SKM-1 (cell line): ENCODE measurements around the gene ZNF710.

ENCODE experiments used
- DNase-seq: peaks from one replicate; lab custom pipeline; 2025; ENCODE audit not compliant: unreplicated experiment; lab: John Stamatoyannopoulos, UW

ZNF710 gene

GRCh38 chr15:89993349-89993748 lies 7.8 kb upstream of the ZNF710 start:
- peak; percentile 80 for DNase-seq

DNA sequence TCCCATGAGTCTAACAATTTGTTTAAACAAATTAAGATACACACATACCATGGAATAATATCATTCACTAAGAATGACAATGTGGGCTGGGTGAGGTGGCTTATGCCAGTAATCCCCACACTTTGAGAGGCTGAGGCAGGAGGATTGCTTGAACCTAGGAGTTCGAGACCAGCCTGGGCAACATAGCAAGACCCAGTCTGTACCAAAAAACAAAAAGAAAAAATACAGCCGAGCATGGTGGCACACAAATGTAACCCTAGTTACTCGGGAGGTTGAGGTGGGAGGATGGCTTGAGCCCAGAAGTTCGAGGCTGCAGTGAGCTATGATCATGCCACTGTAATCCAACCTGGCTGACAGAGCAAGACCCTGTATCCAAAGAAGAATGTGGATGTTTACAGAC lies 4.0 kb upstream of the ZNF710 start:
- DNase-seq, result no peak

DNA sequence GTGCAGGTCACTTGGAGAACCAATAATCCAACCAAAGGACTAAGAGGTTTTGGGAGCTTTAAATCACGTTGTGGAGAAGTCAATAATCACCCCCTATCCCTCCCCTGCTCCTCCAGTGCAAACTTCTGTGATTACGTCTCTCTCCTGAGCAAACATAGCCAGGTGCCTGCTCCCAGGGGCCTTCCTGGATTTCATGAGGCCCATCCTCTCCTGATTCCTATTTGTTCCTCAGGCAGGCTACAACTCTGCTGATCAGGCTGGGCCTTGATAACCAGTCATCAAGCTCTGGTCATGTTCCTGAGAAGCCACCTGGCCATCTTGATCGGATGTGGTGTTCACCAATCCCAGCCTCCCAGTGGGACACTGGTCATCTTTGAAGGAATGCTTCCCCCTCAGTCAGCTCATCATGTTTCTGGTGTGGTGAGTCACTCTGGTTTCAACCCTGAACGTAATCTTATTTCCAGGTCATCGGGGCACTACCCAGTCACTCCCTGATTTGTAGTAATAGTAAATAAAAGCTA lies 2.9 kb upstream of the ZNF710 start:
- DNase-seq, result no peak

DNA sequence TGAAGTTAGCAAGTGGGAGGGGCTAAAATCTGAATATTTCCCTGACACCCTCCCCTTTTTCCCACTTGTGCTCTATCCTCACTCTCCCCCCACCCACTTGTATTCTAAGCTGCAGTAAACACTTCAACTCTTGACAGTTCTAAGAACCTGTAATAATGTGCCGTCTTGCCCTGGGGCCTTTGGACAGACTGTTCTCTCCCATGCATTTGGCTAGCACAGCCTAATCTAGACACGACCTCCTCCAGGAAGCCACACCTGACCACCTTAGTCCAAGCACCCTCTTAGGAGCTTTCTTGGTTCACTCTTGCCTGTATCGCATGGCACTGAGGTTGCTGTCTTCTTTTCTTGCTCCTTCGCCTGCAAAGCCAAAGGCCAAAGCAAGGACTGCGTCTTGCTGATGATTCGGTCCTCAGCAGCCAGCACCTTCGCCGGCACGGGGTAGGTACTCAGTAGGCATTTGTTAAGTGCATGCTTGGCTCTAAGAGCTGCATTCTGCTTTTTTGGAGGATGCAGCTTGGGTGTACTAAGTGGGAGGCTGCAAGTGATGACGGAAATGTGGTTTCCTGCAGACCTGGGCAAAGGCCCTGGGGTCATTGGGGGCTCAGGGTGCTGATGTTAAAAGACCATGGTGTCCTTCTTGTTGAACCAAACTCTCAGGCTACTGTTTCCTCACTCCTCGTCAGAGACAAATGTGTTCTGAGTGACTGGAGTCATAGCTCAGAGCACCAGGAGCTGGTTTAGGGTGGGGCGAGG lies 2.0 kb upstream of the ZNF710 start:
- DNase-seq, result no peak

DNA sequence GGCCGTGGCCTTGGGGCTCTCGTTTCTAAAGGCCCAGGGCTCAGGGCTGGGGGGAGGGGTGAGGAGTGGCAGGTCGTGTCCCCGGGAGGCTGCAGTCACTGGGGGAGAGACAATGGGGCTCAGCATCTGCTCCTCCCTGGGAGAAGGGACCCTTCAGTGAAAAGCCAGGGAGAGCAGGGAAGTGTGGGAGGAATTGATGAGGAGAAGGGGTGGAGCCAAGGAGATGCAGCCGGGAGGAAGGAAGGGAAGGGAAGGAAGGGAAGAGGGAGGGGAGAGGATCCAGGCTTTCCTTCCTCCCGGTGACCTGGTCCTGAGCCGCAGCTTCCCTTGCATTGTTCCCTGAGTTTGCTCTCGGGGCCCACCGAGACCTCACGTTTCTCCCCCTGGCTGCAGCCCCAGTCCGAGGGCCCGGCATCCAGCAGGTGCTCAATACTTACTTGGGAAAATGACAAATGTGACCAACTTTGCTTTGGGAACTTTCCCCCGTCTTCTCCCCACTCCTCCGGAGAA lies 1.4 kb upstream of the ZNF710 start:
- DNase-seq, result no peak

DNA sequence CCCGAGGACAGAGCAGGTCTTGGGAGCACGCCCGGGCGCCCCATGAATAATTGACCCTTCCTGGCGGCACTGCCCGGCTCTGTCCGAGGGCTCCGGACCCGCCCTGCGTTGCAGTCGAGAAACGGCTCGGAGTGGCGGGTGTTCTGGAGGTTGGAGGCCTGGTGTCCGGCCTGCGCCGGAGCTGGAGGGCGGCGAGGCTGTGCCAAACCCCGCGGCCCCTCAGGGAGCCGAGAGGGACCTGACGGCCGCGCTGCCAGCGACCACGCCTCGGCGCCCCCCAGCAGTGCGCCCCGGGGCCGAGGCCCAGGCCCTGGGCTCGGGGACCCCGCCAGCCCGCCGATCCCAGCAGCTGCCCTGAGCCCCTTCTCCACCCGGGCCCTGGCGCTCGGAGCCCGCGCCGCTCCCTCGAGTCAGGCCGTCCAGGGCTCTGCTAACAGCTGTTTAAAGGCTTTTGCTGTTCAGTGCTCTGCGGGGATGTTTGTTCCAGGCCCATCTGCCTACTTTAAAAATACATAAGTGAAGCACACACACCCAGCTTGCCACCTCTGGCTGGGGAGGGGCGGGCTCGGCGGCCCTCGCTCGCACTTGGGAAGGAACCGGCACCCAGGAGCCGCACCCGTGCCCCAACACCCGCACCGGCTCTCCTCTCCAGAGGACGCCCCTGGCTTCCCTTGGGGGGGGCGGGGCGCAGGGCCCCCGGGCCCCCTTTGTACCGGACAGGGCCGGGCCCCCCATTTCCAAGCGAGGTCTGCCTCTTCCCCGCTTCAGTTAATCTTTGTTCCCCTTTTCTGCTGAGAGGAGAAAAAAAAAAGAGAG lies 730 bp upstream of the ZNF710 start:
- no peak for DNase-seq

DNA sequence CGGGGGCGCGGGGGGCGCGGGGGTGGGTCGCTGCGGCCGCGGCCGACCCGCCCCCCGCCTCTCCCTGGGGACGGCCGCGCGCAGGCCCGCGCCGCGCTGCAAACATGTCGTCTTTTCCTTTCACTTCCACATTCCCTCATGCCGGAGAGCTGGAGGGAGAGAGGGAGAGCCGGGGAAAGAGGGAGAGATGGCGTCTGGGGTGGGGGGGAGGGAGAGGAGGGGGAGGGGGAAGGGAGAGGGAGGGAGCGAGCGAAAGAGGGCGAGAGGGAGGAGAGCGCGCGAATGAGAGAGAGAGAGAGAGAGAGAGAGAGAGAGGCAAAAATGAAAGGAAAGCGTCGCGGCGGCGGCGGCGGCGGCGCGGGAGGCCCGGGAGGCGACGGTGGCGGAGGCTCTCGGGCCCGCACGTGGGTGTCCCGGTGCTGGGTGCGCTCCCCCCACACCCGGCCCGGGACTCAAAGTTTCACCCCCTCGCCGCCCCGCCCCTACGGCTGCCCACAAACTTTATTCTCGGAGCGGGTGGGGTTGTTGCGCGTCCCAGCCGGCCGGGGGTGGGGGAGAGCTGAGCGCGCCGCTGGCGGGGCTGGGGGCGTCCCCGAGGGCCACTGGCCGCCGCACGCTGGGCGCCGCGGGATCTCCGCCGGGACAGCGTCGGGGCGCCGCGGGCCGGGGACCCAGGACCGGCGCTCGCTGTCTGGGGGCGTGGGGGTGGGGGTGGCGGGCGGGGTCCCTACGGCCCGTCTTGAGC lies 731 bp downstream of the ZNF710 start:
- peak; percentile 39 for DNase-seq

DNA sequence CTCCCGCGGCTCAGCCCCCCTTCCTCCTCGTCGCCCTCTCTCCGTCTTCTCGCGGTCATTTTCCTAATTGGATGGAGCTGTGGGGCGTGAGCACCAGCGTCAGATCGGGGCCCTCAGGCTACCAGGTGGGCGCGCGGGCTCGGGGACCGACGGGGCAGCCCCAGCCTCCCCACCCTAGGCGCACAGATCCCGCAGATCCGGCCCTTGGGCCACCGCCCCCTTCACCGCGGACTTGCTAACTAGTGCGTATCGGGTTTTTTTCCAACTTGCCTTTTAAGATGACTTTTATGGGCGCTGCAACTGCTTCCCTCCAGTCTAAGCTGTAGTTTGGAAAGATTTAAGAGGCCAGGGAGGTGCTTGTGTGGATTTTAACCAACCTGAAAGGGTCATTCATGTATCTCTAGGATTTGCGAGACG lies 1.3 kb downstream of the ZNF710 start:
- no peak for DNase-seq

GRCh38 chr15:90003736-90004135 lies 2.6 kb downstream of the ZNF710 start:
- DNase-seq, result no peak

DNA sequence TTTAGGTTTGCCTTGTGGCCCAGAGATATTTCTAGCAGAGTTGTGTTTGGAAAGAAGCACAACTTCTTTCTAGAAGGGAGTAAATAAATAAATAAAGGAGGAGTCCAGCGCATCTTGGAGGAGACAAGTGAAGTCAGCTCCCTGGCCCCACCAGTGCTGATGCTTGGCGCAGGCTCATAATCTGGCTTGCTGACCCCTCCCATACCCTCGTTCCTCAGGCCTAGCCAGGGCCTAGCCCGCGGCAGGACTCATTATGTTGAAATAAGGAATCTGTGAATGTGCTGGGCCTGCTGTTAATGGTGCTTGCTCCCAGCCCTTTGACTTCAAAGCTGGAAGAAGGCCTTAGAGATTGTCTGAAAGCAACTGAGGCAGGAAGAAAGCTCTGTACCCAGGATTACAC lies 3.1 kb downstream of the ZNF710 start:
- no peak for DNase-seq

- DNase-seq, result peak; percentile 76
Measured at GRCh38 chr15:90004671-90005070, 3.5 kb downstream of the ZNF710 start.

DNA sequence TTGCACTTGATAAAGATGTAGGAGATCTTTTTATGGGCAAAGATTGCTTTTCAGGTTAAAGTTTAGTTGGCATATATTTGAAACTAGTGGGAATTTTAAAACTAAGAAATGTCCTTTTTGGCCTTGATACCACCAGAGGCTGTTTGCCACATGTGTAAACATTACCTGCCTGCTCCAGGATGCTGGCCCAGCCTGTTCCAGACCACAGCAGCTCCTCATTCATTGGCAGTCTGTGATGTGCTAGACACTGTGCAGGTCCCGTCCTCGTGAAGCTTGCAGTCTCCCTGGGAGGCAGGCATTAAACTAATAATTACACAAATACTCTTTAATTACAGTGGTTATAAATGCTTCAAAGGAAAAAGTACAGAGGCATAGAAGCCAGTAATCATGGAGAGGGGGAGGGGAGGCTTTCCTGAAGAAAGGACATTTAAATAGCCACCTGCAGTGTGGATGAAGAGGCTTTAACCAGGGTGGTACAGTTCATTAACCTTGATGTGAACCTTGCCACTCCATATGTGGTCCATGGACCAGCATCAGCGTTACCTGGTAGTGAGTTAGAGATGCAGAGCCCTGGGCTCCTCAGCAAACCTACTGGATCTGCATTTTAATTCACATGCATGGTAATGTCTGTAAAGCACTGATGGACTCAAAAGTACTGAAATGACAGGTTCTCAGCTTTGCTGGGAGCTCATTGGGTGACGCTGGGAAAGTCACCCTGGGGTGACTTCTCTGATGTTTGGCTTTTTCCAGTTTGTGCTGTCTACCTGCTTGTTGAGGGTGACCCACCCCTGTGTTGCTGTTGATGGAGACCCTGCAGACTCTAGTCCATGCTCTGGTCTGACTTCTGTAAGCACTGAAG lies 5.3 kb downstream of the ZNF710 start:
- DNase-seq, result no peak

DNA sequence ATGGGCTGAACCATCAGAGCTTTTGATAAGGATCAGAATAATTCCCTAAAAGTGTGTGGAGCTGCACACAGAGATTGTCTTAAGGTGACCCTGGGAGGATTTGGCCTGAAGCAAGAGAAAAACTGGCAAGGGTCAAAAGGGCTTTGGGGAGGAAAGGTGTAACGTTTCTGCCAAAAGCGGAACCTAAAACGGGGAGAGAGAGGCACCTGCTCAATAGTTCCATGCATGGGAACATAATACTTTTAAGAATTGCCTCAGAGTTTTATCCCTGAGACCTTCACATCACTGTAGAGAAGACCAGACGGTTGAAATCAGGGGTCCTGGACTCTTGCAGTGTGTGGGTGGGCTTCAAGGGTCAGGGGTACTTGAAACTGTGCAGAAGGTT lies 5.9 kb downstream of the ZNF710 start:
- no peak for DNase-seq

DNA sequence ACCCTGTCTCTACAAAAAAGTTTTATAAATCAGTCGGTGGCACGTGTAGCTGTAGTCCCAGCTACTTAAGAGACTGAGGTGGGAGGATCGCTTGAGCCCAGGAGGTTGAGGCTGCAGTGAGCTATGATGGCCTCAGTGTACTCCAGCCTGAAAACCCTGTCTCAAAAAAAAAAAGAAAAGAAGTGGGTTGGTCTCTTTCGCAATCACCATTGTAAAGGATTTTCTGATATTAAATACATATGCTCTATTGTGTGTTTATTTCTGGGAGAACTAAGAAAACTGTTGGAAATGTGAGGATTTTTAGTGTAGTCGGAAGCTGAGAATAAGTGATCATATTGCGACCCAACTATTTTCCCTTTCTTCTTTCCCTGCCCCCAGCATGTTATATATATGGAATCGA lies 7.5 kb downstream of the ZNF710 start:
- no peak for DNase-seq

DNA sequence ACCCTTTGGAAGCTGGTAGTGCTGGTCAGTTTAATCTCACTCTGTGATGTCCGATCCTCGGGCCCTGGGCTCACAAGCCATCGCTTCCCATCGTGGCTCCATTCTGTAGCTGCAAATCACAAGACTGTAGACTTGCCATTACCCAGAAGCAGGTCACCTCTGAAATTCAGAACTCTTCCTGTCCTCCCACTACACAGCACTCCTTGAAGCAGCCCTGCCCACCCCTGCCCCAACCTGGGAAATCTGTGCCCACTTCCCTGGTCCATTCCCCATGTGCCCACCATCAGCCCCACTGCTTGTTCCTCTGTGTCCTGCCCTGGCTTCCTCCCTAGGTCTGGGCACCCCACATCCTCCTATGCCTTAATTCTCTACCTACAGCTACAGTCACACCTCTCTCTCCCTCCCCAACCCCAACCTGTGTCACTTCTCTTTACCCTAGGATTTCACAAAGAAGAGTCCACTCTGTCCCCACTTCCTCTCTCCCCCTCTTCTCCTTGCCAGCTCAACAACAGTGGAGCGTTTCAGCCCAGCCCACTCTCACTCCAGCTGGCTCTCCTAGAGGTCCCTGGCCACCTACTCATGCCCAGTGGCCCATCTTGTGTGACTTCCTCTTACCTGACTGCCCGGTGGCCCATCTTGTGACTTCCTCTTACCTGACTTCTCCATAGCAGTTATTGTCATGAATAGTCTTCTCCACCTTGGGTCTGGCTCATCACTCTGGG lies 8.3 kb downstream of the ZNF710 start:
- no peak for DNase-seq

GRCh38 chr15:90011705-90012104 lies 10.6 kb downstream of the ZNF710 start:
- DNase-seq, result no peak

GRCh38 chr15:90013503-90013937 lies 12.4 kb downstream of the ZNF710 start:
- peak; percentile 24 for DNase-seq

DNA sequence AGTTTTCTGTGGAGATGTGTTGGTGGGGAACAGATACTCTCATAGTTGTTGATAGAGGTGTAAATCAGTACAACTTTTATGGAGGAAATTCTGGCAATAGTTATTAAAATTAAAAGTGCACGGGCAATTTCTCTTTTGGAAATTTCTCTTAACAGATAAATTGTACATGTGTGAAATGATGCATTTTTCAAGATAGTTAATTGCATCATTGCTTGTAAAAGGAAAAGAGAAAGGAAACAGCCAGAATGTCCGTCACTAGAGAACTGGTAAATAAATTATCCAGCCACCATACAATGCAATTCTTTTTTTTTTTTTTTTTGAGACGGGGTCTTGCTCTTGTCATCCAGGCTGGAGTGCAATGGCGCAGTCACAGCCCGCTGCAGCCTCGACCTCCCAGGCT lies 14.2 kb downstream of the ZNF710 start:
- DNase-seq, result no peak

GRCh38 chr15:90015749-90016148 lies 14.6 kb downstream of the ZNF710 start:
- DNase-seq, result no peak

- DNase-seq, result no peak
Measured at GRCh38 chr15:90016721-90017120, 15.6 kb downstream of the ZNF710 start.
